Gastrocnemius medialis (tissue), 4 donors: ENCODE data around the gene PIWIL4. TPM values are rescaled to one million over a fixed set of nuclear protein-coding genes. Genes with fewer than 3 reads are reported as not detected.
"Not testable (repeated sequence)": the region's sequence is repeated elsewhere in the genome, so short reads cannot be mapped to it uniquely, and the experiment has no call there.

ENCODE experiments used
- ATAC-seq, 2 donors: fragments of 150-250 bp; one replicate each; pipeline ENCODE4 v1.9.1; 2016
- DNase-seq, 2 donors: peaks; one replicate each; pipeline ENCODE4 v3.0.0-alpha.2; 2019
- H3K27ac ChIP-seq, 4 donors: fragments of 200-600 bp; sonication (generic); 1 replicate in 1 of 4; 2 replicates in 3 of 4; pipeline ENCODE4 v1.5.1; 2016 to 2018; ENCODE audit warnings: mild to moderate bottlenecking in 2 of 4, moderate library complexity in 1 of 4
- H3K27me3 ChIP-seq, 3 donors: fragments of 200-600 bp; sonication (generic) in 2 of 3; 1 replicate in 1 of 3; 2 replicates in 2 of 3; pipeline versions ENCODE4 v1.5.1 to v1.6.0; 2016 to 2019; ENCODE audit warnings: mild to moderate bottlenecking in 1 of 3, moderate library complexity in 1 of 3
- H3K36me3 ChIP-seq, 2 donors: fragments of 200-600 bp; sonication (generic) in 1 of 2; one replicate each; pipeline ENCODE4 v1.5.1; 2017 to 2018
- H3K4me1 ChIP-seq, 2 donors: fragments of 200-600 bp; sonication (generic) in 1 of 2; one replicate each; pipeline ENCODE4 v1.5.1; 2016 to 2017; ENCODE audit warnings: mild to moderate bottlenecking in 2 of 2
- H3K4me3 ChIP-seq, 4 donors: fragments of 200-600 bp; sonication (generic) in 3 of 4; 1 replicate in 1 of 4; 2 replicates in 3 of 4; pipeline ENCODE4 v1.5.1; 2016 to 2019; ENCODE audit warnings: mild to moderate bottlenecking in 2 of 4
- H3K9me3 ChIP-seq, 3 donors: fragments of 200-600 bp; sonication (generic) in 2 of 3; 1 replicate in 1 of 3; 2 replicates in 2 of 3; pipeline ENCODE4 v1.5.1; 2016 to 2019
- CTCF ChIP-seq, 5 experiments: fragments of 450-650 bp in 3 of 5; fragments of 200-600 bp in 2 of 5; sonication (generic) in 2 of 5; IDR thresholded peaks in 4 of 5; conservative IDR thresholded peaks in 1 of 5; 1 replicate in 4 of 5; 2 replicates in 1 of 5; pipeline ENCODE4 v1.5.1; 2016 to 2019; ENCODE audit warnings: antibody characterized with exemption in 5 of 5, mild to moderate bottlenecking in 3 of 5, moderate library complexity in 3 of 5
- POLR2A ChIP-seq, 2 donors: fragments of 450-650 bp; IDR thresholded peaks; one replicate each; pipeline ENCODE4 v1.6.1; 2017; ENCODE audit warnings: antibody characterized with exemption in 2 of 2, mild to moderate bottlenecking in 2 of 2, moderate library complexity in 2 of 2
- in situ Hi-C, 4 donors: fragments of 200-750 bp; cut with MboI; loops; one replicate each; pipeline versions ENCODE4 v1.15.0 to v1.8.0; 2017; ENCODE audit warnings: low sequenced_read_pairs in 4 of 4
- intact Hi-C: fragments of 100-400 bp; cut with DNase I; formaldehyde crosslinking; loops from one replicate; pipeline ENCODE4 v1.15.1; 2023; ENCODE audit warnings: low total_unique reads
- total RNA-seq, 4 donors: library from RNA; depleted of rRNA; stranded (reverse); fragments of >200 nt; gene quantifications; one replicate each; pipeline versions ENCODE4 v1.1.0 to v1.2.3, GENCODE V29; 2016

PIWIL4 gene
- total RNA-seq, 4 donors from 2014 or later, result 0.70 to 2.1 (median 1.3) TPM

DNA sequence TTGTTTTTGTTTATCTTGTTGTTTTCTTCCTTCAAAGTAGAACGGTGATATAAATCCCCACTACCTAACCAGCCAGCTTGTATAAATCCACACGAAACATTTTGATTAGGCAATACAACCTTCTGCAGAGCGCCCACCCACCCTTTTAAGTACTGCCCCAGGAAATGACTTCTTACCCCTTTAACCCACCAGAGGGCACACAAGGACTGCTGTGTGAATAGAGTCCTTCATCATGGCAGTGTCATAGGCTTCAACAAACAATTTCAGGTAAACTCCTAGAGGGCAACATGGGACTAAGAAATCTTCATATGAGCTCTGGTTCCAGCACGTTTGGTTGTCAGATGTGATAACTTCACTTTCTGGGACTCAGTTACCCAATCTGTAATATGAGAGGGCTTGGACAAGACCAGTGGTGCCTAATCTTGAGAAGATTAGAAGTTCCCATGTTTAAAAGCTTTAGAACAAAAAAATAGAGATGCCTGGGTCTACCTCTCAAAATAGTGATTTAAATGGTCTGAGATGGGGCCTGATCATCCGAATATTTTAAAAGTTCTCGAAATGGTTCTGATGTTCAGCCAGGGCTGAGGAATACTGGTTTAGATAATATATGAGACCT, 56.1 kb downstream of the PIWIL4 start:
- TF ChIP-seq CTCF (IDR thresholded peaks at IDR 0.05 in 4 of 5, conservative IDR thresholded peaks at IDR 0.05 in 1 of 5) (peak; percentile 86 to 94 (median 89)), POLR2A (IDR thresholded peaks at IDR 0.05) (no peak)
- Histone ChIP-seq H3K27ac (no peak overlapping the region), H3K4me3 (no peak overlapping the region), H3K4me1 (peaks cover 0 to 4% of the 10 kb centered on the region in 2 donors), H3K9me3 (no peaks in the 10 kb centered on the region), H3K36me3 (no peaks in the 10 kb centered on the region), H3K27me3 (no peaks in the 10 kb centered on the region)
- ATAC-seq (peak; percentile 98), DNase-seq (peak; percentile 36 to 44)
- in situ Hi-C loops, result loop anchor here (5.0 to 10.0 kb wide), 4 partner anchors 142 to 282 kb away; partner anchors contain the start of gene AMOTL1 (in 2 of the 4)
- intact Hi-C loops, result loop anchor here (1.0 to 5.0 kb wide), 6 partner anchors 84 to 444 kb away; partner anchors contain the start of genes AMOTL1 and SRSF8

DNA sequence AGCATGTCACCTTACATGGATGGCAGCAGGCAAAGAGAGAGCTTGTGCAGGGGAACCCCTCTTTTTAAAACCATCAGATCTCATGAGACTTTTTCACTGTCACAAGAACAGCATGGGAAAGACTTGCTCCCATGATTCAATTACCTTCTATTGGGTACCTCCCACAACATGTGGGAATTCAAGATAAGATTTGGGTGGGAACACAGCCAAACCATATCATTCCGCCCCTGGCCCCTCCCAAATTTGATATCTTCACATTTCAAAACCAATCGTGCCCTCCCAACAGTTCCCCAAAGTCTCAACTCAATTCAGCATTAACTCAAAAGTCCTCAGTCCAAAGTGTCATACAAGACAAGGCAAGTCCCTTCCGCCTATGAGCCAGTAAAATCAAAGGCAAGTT, 58.3 kb downstream of the PIWIL4 start:
- H3K36me3 ChIP-seq, H3K4me1 ChIP-seq, H3K27me3 ChIP-seq, H3K27ac ChIP-seq, ATAC-seq, H3K4me3 ChIP-seq, H3K9me3 ChIP-seq, intact Hi-C loops, DNase-seq: not testable (repeated sequence)
- in situ Hi-C loops, result loop anchor here in 3 of 4 donors (10.0 kb wide), 3 partner anchors 139 to 279 kb away; partner anchors contain the start of gene AMOTL1 (in 2 of the 3)

DNA sequence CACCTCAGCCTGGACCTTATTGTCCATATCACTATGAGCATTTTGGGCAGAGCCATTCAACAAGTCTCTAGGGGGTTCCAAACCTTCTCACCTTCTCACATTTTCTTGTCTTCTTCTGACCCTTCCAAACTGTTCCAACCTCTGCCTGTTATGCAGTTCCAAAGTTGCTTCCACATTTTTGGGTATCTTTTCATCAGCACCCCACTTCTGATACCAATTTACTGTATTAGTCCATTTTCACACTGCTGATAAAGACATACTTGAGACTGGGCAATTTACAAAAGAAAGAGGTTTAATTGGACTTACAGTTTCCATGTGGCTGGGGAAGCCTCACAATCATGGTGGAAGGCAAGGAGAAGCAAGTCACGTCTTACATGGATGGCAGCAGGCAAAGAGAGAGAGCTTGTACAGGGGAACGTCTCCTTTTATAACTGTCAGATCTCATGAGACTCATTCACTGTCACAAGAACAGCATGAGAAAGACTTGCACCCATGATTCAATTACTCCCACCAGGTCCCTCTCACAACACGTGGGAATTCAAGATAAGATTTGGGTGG, 59.9 kb downstream of the PIWIL4 start:
- not testable (repeated sequence) for ATAC-seq, H3K9me3 ChIP-seq, H3K4me1 ChIP-seq

DNA sequence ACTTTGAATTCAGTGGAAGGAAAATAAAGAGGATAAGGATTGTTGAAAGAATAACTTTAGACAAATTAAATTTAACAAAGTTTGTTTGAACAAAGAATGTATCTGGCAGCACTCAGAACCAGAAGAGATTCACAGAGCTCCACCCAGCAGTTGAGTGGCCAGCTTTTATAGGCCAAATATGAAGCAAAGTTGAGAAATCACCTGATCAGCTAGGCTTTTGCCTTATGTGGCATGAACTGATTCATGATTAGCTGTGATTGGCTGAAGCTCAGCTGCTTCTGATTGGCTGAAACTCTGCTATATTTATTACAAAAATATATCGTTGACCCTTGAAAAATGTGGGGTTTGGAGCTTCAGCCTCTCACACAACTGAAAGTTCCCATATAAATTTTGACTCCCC, 62.6 kb downstream of the PIWIL4 start:
- no peaks in the 10 kb centered on the region for H3K36me3 ChIP-seq
- no peak overlapping the region for H3K27ac ChIP-seq
- no peaks in the 10 kb centered on the region for H3K4me1 ChIP-seq
- ATAC-seq (no peak), DNase-seq (no peak)
- intact Hi-C loops (no loop called here), in situ Hi-C loops (loop anchor here in 3 of 4 donors (10.0 kb wide), 3 partner anchors 135 to 275 kb away; partner anchors contain the start of gene AMOTL1 (in 2 of the 3))
- TF ChIP-seq CTCF (IDR thresholded peaks at IDR 0.05 in 4 of 5, conservative IDR thresholded peaks at IDR 0.05 in 1 of 5), result no peak
- no peak for TF ChIP-seq POLR2A (IDR thresholded peaks at IDR 0.05)
- H3K4me3 ChIP-seq, result no peak overlapping the region
- H3K9me3 ChIP-seq, result no peaks in the 10 kb centered on the region
- no peaks in the 10 kb centered on the region for H3K27me3 ChIP-seq

More for the DNA sequence above, 59.9 kb downstream of the PIWIL4 start:
- in situ Hi-C loops, result loop anchor here in 3 of 4 donors (10.0 kb wide), 3 partner anchors 138 to 278 kb away; partner anchors contain the start of gene AMOTL1 (in 2 of the 3)
- H3K27me3 ChIP-seq, H3K36me3 ChIP-seq, H3K27ac ChIP-seq, intact Hi-C loops, DNase-seq, H3K4me3 ChIP-seq: not testable (repeated sequence)

DNA sequence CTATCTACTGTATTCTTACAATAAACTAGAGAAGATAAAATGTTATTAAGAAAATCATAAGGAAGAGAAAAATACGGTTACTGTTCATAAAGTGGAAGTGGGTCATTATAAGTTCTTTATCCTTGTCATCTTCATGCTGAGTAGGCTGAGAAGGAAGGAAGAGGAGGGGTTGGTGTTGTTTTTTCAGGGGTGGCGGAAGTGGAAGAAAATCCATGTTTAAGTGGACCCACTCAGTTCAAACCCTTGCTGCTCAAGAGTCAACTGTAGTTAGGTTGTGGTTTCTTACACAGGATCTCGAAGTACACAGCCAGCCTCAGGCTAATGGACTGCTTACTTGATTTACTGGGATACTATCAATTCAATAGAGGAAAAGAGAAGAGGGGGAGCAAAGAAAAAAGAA, 63.1 kb downstream of the PIWIL4 start:
- DNase-seq (no peak), ATAC-seq (no peak)
- Histone ChIP-seq H3K27me3 (no peaks in the 10 kb centered on the region), H3K4me3 (no peak overlapping the region), H3K9me3 (no peaks in the 10 kb centered on the region), H3K36me3 (no peaks in the 10 kb centered on the region), H3K4me1 (no peaks in the 10 kb centered on the region), H3K27ac (no peak overlapping the region)
- TF ChIP-seq POLR2A (IDR thresholded peaks at IDR 0.05) (no peak), CTCF (IDR thresholded peaks at IDR 0.05 in 4 of 5, conservative IDR thresholded peaks at IDR 0.05 in 1 of 5) (no peak)
- intact Hi-C loops (no loop called here), in situ Hi-C loops (no loop called here)
